Measurements from ENCODE around the gene FKBP1B. TPM values are rescaled to one million over a fixed set of nuclear protein-coding genes. Genes with fewer than 3 reads are reported as not detected.

Gene FKBP1B
- total RNA-seq, 1 donor, result 6.0 TPM

- TF ChIP-seq, protein P1, sequence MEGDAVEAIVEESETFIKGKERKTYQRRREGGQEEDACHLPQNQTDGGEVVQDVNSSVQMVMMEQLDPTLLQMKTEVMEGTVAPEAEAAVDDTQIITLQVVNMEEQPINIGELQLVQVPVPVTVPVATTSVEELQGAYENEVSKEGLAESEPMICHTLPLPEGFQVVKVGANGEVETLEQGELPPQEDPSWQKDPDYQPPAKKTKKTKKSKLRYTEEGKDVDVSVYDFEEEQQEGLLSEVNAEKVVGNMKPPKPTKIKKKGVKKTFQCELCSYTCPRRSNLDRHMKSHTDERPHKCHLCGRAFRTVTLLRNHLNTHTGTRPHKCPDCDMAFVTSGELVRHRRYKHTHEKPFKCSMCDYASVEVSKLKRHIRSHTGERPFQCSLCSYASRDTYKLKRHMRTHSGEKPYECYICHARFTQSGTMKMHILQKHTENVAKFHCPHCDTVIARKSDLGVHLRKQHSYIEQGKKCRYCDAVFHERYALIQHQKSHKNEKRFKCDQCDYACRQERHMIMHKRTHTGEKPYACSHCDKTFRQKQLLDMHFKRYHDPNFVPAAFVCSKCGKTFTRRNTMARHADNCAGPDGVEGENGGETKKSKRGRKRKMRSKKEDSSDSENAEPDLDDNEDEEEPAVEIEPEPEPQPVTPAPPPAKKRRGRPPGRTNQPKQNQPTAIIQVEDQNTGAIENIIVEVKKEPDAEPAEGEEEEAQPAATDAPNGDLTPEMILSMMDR (IDR thresholded peaks at IDR 0.05; ENCODE audit: insufficient read depth, low read depth, low read length), result no peak
- peak; percentile 8 for DNase-seq (ENCODE audit: low read depth)
- H3K4me3 ChIP-seq (ENCODE audit: low read depth, low read length), result peak overlapping the region; percentile 73
Measured at GRCh38 chr2:24050041-24050979, 769 bp downstream of the FKBP1B start.

DNA sequence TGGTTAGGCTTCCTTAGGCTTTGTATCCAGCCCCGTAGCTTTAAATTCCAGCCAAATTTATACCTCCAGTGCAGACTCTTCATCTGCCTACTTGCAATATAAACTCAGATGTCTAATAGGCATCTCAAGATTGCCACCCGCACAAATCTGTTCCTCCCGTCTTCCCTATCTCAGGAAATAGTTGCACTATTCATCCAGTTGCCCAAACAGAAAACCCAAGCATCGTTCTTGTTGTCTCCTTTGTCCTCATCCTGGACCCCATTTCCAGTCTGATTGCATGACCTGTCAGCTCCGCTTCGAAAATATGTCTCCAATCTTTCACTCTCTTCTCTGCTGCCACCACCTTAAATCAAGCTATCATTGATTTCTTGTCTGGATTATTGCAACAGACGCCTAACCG is 2.3 kb downstream of the FKBP1B start:
- DNase-seq (ENCODE audit: low read depth), result no peak
- no peak overlapping the region for H3K4me3 ChIP-seq (ENCODE audit: low read depth, low read length)
- TF ChIP-seq, protein P1 (IDR thresholded peaks at IDR 0.05; ENCODE audit: insufficient read depth, low read depth, low read length), result no peak

DNA sequence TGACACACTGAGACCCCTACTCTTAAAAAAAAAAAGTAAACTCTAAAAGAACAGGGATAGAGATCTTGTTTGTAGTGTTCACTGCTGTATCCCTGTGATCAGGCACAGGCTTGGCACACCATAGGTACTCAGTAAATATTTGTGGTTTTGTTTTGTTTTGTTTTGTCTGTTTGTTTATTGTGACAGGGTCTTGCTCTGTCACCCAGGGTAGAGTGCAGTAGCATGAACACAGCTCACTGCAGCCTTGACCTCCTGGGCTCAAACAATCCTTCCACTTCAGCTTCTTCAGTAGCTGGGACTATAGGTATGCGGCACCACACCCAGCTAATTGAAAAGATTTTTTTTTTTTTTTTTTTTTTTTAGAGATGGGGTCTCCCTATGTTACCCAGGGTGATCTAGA is 3.4 kb downstream of the FKBP1B start:
- H3K4me3 ChIP-seq (ENCODE audit: low read depth, low read length), result no peak overlapping the region
- no peak for DNase-seq (ENCODE audit: low read depth)
- TF ChIP-seq, protein P1 (IDR thresholded peaks at IDR 0.05; ENCODE audit: insufficient read depth, low read depth, low read length), result no peak

- no peak overlapping the region for H3K4me3 ChIP-seq (ENCODE audit: low read depth, low read length)
- peak; percentile 6 for DNase-seq (ENCODE audit: low read depth)
- TF ChIP-seq, protein P1 (IDR thresholded peaks at IDR 0.05; ENCODE audit: insufficient read depth, low read depth, low read length), result no peak
Measured at GRCh38 chr2:24054366-24055010, 4.9 kb downstream of the FKBP1B start.

DNA sequence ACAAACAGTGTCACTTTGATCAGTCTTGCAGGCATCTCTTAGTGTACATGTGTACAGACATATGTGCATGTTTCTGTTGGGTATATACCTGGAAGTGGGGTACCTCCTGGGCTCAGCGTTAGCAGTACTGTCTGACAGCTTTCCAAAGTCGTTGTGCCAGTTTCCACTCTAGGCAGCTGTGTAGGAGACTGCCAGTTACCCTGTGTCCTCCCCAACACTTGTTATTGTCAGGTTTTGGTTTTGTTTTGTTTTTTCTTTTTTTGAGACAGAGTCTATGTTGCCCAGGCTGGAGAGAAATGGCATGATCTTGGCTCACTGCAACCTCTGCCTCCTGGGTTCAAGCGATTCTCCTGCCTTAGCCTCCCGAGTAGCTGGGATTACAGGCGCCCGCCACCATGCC is 6.2 kb downstream of the FKBP1B start:
- H3K4me3 ChIP-seq (ENCODE audit: low read depth, low read length), result no peak overlapping the region
- TF ChIP-seq, protein P1 (IDR thresholded peaks at IDR 0.05; ENCODE audit: insufficient read depth, low read depth, low read length), result no peak
- DNase-seq (ENCODE audit: low read depth), result no peak

GRCh38 chr2:24058564-24059271 is 9.2 kb downstream of the FKBP1B start:
- no peak for DNase-seq (ENCODE audit: low read depth)
- TF ChIP-seq, protein P1 (IDR thresholded peaks at IDR 0.05; ENCODE audit: insufficient read depth, low read depth, low read length), result no peak
- H3K4me3 ChIP-seq (ENCODE audit: low read depth, low read length), result no peak overlapping the region
